SK-N-SH treated with all-trans-retinoic acid at 6 μM for 48 hours (cell line): ENCODE data around the gene MPDZ.

Experiments
- ATAC-seq: fragments of 200-7000 bp; cut with Tn5 transposase; 3 replicates; pipeline ENCODE4 v1.9.1; 2020; ENCODE audit warnings: mild to moderate bottlenecking, moderate library complexity
- ARNTL ChIP-seq: fragments of 450-650 bp; formaldehyde crosslinking; IDR thresholded peaks from 2 replicates; pipeline ENCODE4 v1.5.0; 2020; ENCODE audit warnings: low read depth, mild to moderate bottlenecking, moderate library complexity, borderline replicate concordance
- BACH2 ChIP-seq: fragments of 250-450 bp; sonication (Bioruptor Pico); IDR thresholded peaks from 2 replicates; pipeline ENCODE4 v1.9.0; 2021; ENCODE audit warnings: mild to moderate bottlenecking, borderline replicate concordance
- CSDC2 ChIP-seq: fragments of 250-450 bp; sonication (Bioruptor Pico); IDR thresholded peaks from 2 replicates; pipeline ENCODE4 v1.5.0; 2020; ENCODE audit warnings: mild to moderate bottlenecking, moderate library complexity
- ESRRG ChIP-seq: fragments of 250-450 bp; sonication (Bioruptor Pico); IDR thresholded peaks from 2 replicates; pipeline ENCODE4 v1.6.1; 2021; ENCODE audit warnings: mild to moderate bottlenecking
- GLIS3 ChIP-seq: fragments of 250-450 bp; sonication (Bioruptor Pico); IDR thresholded peaks from 2 replicates; pipeline ENCODE4 v1.5.0; 2020; ENCODE audit warnings: mild to moderate bottlenecking, moderate library complexity
- ISL1 ChIP-seq: fragments of 250-450 bp; sonication (Bioruptor Pico); IDR thresholded peaks from 2 replicates; pipeline ENCODE4 v2.1.2; 2022; ENCODE audit warnings: mild to moderate bottlenecking, moderate library complexity
- OSR1 ChIP-seq: fragments of 250-450 bp; sonication (Bioruptor Pico); IDR thresholded peaks from 2 replicates; pipeline ENCODE4 v1.8.0; 2022; ENCODE audit warnings: moderate library complexity, mild to moderate bottlenecking, inconsistent platforms
- PPARA ChIP-seq: fragments of 250-450 bp; sonication (Bioruptor Pico); IDR thresholded peaks from 2 replicates; pipeline ENCODE4 v1.5.0; 2020; ENCODE audit warnings: mild to moderate bottlenecking, borderline replicate concordance
- RARB ChIP-seq: fragments of 250-450 bp; sonication (Bioruptor Pico); IDR thresholded peaks from 2 replicates; pipeline ENCODE4 v1.8.0; 2021; ENCODE audit warnings: mild to moderate bottlenecking, moderate library complexity
- SNAI2 ChIP-seq: fragments of 250-450 bp; sonication (Bioruptor Pico); IDR thresholded peaks from 2 replicates; pipeline ENCODE4 v1.5.0; 2020; ENCODE audit warnings: mild to moderate bottlenecking, moderate library complexity
- TCF4 ChIP-seq: fragments of 250-450 bp; sonication (Bioruptor Pico); IDR thresholded peaks from 2 replicates; pipeline ENCODE4 v1.8.0; 2021; ENCODE audit warnings: mild to moderate bottlenecking, moderate library complexity, borderline replicate concordance
- TOX ChIP-seq: fragments of 250-450 bp; sonication (Bioruptor Pico); IDR thresholded peaks from 2 replicates; pipeline ENCODE4 v1.8.0; 2021; ENCODE audit warnings: mild to moderate bottlenecking, moderate library complexity, borderline replicate concordance
- ZC3H10 ChIP-seq: fragments of 250-450 bp; sonication (Bioruptor Pico); IDR thresholded peaks from 2 replicates; pipeline ENCODE4 v1.5.1; 2021; ENCODE audit warnings: mild to moderate bottlenecking, moderate library complexity
- ZNF565 ChIP-seq: fragments of 450-650 bp; formaldehyde crosslinking; conservative IDR thresholded peaks from 2 replicates; pipeline ENCODE4 v1.5.0; 2020; ENCODE audit warnings: low read depth, mild to moderate bottlenecking, moderate library complexity
- ZNF8 ChIP-seq: fragments of 450-650 bp; formaldehyde crosslinking; IDR thresholded peaks from 2 replicates; pipeline ENCODE4 v1.5.0; 2020; ENCODE audit warnings: mild to moderate bottlenecking, moderate library complexity
- TF ChIP-seq, protein P1 (sequence below): fragments of 250-450 bp; sonication (Bioruptor Pico); IDR thresholded peaks from 2 replicates; pipeline ENCODE4 v1.5.1; 2021; ENCODE audit warnings: mild to moderate bottlenecking, moderate library complexity
- TF ChIP-seq, protein P2 (sequence below): fragments of 250-450 bp; sonication (Bioruptor Pico); IDR thresholded peaks from 2 replicates; pipeline ENCODE4 v1.8.0; 2021; ENCODE audit warnings: low read depth, mild to moderate bottlenecking, moderate library complexity, borderline replicate concordance
- TF ChIP-seq, protein P3 (sequence below): fragments of 250-450 bp; sonication (Bioruptor Pico); IDR thresholded peaks from 2 replicates; pipeline ENCODE4 v1.5.0; 2020; ENCODE audit warnings: mild to moderate bottlenecking, moderate library complexity
- TF ChIP-seq, protein P4 (sequence below): fragments of 250-450 bp; sonication (Bioruptor Pico); IDR thresholded peaks from 2 replicates; pipeline ENCODE4 v1.8.0; 2020; ENCODE audit warnings: mild to moderate bottlenecking, moderate library complexity, borderline replicate concordance

Gene MPDZ

DNA sequence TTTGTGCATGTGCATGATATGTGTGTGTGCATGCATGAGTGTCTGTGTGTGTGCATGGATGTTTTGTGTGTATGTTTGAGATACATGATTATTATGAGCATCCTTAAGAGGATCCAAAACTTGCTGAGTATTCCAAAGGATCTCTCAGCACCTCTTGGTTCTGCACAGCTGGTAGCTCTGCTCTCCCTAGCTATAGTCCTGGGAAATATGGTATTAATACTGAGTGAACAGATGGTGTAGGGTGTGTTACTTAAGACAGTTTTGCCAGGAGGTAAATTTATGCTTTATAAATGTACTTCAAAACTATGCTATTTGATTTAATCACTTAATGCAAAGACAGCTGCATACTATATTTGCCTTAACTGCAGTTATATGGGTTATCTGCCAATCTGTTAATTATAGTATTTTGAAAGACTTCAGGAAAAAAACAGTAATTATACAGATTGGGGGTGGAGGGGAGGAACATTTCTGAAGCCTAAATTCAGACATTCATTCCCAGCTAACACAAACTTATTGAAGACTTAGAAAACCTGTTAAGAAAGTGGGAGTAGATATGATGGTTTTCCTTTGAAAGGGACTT is 215.5 kb downstream of the MPDZ start (continued):
- no peak for TF ChIP-seq ZC3H10
- TF ChIP-seq PPARA (CRISPR knock-in tag): no peak
- TF ChIP-seq, protein P1, sequence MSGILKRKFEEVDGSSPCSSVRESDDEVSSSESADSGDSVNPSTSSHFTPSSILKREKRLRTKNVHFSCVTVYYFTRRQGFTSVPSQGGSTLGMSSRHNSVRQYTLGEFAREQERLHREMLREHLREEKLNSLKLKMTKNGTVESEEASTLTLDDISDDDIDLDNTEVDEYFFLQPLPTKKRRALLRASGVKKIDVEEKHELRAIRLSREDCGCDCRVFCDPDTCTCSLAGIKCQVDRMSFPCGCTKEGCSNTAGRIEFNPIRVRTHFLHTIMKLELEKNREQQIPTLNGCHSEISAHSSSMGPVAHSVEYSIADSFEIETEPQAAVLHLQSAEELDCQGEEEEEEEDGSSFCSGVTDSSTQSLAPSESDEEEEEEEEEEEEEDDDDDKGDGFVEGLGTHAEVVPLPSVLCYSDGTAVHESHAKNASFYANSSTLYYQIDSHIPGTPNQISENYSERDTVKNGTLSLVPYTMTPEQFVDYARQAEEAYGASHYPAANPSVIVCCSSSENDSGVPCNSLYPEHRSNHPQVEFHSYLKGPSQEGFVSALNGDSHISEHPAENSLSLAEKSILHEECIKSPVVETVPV (CRISPR knock-in tag): no peak
- TF ChIP-seq BACH2: no peak
- no peak for TF ChIP-seq ISL1 (CRISPR knock-in tag)
- TF ChIP-seq TOX (CRISPR knock-in tag): no peak
- TF ChIP-seq CSDC2 (CRISPR knock-in tag): no peak
- TF ChIP-seq GLIS3 (CRISPR knock-in tag): no peak
- TF ChIP-seq TCF4 (CRISPR knock-in tag): no peak
- no peak for TF ChIP-seq ZNF565 (CRISPR knock-in tag)
- TF ChIP-seq, protein P2, sequence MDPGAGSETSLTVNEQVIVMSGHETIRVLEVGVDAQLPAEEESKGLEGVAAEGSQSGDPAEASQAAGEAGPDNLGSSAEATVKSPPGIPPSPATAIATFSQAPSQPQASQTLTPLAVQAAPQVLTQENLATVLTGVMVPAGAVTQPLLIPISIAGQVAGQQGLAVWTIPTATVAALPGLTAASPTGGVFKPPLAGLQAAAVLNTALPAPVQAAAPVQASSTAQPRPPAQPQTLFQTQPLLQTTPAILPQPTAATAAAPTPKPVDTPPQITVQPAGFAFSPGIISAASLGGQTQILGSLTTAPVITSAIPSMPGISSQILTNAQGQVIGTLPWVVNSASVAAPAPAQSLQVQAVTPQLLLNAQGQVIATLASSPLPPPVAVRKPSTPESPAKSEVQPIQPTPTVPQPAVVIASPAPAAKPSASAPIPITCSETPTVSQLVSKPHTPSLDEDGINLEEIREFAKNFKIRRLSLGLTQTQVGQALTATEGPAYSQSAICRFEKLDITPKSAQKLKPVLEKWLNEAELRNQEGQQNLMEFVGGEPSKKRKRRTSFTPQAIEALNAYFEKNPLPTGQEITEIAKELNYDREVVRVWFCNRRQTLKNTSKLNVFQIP (CRISPR knock-in tag): no peak
- no peak for TF ChIP-seq SNAI2 (CRISPR knock-in tag)
- TF ChIP-seq, all 23 proteins: peak for 0

DNA sequence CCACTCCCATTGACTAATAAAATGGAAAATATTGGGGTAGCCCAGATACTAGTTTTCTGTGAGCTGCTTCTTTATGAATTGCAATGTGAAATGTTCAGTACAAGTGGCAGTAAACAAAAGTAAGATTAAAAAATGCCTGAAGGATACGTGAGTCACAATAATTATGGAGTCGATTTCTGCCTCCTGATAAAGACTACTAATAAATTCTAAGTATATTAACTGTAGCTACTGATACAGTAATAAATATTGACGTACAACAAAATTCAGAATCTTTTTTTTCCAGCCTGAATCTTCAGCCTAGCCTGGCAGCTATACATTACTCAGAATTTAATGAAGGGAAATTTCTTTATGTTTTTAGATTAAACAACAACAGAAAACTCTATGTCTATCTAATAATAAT is 218.1 kb downstream of the MPDZ start:
- no peak for ATAC-seq
- TF ChIP-seq RARB (CRISPR knock-in tag) (no peak), BACH2 (no peak), ISL1 (CRISPR knock-in tag) (no peak), OSR1 (CRISPR knock-in tag) (no peak), ESRRG (no peak), ARNTL (CRISPR knock-in tag) (no peak), ZNF8 (CRISPR knock-in tag) (no peak), ZNF565 (CRISPR knock-in tag) (no peak), CSDC2 (CRISPR knock-in tag) (no peak), TCF4 (CRISPR knock-in tag) (no peak), SNAI2 (CRISPR knock-in tag) (no peak)
- TF ChIP-seq, protein P3, sequence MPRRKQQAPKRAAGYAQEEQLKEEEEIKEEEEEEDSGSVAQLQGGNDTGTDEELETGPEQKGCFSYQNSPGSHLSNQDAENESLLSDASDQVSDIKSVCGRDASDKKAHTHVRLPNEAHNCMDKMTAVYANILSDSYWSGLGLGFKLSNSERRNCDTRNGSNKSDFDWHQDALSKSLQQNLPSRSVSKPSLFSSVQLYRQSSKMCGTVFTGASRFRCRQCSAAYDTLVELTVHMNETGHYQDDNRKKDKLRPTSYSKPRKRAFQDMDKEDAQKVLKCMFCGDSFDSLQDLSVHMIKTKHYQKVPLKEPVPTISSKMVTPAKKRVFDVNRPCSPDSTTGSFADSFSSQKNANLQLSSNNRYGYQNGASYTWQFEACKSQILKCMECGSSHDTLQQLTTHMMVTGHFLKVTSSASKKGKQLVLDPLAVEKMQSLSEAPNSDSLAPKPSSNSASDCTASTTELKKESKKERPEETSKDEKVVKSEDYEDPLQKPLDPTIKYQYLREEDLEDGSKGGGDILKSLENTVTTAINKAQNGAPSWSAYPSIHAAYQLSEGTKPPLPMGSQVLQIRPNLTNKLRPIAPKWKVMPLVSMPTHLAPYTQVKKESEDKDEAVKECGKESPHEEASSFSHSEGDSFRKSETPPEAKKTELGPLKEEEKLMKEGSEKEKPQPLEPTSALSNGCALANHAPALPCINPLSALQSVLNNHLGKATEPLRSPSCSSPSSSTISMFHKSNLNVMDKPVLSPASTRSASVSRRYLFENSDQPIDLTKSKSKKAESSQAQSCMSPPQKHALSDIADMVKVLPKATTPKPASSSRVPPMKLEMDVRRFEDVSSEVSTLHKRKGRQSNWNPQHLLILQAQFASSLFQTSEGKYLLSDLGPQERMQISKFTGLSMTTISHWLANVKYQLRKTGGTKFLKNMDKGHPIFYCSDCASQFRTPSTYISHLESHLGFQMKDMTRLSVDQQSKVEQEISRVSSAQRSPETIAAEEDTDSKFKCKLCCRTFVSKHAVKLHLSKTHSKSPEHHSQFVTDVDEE (CRISPR knock-in tag): no peak
- TF ChIP-seq, protein P4, sequence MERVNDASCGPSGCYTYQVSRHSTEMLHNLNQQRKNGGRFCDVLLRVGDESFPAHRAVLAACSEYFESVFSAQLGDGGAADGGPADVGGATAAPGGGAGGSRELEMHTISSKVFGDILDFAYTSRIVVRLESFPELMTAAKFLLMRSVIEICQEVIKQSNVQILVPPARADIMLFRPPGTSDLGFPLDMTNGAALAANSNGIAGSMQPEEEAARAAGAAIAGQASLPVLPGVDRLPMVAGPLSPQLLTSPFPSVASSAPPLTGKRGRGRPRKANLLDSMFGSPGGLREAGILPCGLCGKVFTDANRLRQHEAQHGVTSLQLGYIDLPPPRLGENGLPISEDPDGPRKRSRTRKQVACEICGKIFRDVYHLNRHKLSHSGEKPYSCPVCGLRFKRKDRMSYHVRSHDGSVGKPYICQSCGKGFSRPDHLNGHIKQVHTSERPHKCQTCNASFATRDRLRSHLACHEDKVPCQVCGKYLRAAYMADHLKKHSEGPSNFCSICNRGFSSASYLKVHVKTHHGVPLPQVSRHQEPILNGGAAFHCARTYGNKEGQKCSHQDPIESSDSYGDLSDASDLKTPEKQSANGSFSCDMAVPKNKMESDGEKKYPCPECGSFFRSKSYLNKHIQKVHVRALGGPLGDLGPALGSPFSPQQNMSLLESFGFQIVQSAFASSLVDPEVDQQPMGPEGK (CRISPR knock-in tag): no peak
- TF ChIP-seq, protein P2 (CRISPR knock-in tag): no peak
